Ramos (cell line): ENCODE data around the gene DCHS2.

Source experiments
- in situ Hi-C: fragments of 300-500 bp; cut with MboI; formaldehyde crosslinking; loops from one replicate; pipeline ENCODE4 v1.14.3; 2022; ENCODE audit warnings: low sequenced_read_pairs; ENCODE audit not compliant: unreplicated experiment

DCHS2 gene

DNA sequence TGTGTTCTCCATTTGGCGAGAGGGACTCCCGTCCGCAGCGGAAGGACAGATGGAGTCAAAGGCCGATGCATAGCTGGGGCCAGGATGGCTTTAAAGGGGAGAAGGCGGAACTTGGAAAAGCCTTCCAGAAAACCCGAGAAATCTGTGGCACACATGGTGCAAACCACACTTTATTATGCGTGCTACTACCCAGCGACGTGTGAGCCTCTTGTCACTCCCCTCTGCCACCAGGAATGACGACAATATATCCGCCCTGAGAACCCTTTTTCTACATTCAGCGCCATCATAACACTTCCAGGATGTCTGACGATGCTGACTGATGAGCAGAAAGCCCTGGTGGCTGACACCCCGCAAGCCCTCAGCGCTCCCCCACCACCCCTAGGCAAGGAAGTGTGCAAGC, 689 bp upstream of the DCHS2 start:
- in situ Hi-C loops = no loop called here

DNA sequence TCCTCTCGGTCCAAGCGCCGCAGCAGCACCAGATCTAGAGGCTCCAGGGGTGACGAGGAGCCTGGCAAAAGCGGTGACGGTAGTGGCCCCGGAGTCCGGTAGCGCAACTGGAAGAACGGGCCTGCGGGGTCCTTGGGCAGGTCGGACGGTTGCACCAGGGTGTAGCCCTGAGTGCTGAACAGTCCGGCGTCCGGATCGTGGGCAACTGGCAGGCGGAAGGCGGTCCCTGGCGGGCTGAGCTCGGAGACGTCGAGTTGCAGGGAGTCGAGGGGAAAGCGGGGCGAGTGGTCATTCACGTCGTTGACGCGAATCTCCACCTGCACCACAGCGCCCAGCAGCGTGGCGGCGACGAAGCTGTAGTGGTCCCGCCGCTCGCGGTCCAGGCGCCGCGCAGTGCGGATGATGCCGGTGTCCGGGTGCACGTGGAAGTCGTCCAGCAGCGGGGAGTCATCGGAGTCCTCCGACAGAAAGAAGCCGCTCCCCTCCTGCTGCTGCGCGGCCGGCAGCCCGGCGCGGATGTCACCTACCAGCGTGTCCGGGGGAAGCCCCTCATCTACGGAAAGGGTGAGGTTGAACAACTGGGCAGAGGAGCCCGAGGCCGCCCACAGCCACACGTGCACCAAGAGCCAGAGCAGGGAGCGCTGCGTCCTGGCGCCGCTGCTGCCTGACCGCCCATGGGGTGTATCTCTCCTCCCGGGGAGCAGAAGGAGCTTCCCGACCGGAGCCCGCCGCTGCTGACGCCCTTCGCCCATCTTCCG, 837 bp downstream of the DCHS2 start:
- in situ Hi-C loops = no loop called here

DNA sequence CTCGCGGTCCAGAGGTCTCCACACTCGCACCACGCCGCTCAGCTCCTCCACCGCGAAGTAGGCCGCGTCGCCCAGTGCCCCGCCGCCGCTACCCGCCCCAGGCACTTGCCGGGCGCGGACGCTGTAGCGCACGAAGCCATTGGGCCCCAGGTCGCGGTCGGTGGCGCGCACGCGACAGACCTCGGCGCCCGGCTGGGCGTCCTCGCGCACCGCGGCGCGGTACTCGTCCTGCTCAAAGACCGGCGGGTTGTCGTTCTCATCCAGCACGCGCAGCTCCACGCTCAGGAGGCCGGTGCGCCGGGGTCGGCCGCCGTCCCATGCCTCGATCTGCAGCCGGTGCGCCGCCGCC, 1.4 kb downstream of the DCHS2 start:
- in situ Hi-C loops = no loop called here

DNA sequence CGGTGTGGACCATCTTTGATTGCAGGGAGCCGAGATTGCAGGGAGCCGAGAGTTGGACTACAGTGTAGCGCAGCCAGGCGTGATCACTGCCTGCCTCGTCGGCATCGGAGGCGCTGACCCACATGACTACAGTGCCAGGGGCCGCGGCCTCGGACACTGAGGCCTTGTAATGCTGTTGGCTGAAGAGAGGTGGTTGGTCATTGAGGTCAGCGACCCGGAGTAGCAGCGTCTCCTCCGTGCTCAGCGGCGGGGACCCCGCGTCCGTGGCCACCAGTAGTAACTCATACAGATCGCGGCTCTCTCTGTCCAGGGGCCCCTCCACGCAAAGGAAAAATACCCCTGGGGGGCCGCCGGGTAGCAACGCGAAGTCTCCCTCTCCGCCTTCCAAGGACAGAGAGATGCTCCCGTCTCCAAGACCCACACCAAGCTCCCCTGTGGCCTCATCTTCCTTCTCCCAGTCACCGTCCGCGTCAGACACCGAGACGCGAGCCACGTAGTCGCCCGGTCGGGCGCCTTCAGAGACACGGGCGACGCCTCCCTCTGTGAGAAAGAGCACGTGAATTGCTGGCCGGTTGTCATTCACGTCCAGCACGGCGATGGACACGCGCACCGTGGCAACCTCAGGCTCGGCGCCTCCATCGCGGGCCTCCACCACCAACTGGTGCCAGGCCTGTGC, 1.9 kb downstream of the DCHS2 start:
- in situ Hi-C loops = no loop called here

DNA sequence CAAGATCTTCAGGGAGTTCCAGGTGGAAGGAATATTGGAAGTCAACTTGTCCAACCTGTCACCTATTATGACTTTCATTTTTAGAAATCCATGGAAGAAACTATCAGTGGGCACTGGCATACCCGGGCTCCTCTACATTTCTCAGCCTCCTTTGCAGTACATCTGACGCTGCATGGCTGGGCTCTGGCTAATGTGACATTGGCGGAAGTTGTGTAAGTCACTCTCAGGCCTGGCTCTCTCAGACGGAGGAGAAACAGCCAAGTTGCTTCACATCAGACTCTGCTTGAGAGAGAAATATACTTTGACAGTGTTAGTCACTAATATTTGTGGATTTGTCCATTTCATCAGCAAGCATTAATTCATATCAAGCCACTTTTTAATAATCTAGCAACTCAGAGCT, 4.5 kb downstream of the DCHS2 start:
- in situ Hi-C loops = no loop called here

DNA sequence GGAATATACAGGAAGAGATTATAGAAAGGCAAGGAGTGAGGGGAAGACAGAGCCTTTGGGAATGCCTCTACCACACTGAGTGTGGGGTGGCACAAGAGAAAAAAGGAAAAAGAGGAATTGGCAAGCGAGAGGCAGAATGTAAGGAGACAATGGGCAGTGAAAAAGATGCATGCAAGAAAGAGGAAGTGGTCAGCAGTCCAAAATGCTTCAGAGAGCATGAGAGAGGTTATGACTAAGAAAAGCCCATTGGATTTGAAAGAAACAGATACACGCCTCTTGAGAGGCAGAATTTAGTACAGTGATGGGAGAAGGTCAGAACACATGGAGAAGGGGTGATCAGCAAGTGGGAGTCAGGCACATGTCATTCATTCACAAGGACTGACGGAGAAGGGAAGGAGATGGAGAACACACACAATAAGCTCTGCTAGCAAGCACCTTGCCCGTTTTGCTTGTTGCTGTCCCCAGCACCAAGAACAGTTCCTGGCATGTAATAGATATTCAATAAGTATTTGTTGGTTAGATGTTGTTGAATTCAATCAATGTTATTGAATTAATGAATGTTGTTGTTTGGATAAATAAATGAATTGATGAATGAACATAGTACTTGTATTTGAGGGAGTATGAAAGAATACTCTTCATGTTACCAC, 6.3 kb downstream of the DCHS2 start:
- in situ Hi-C loops = no loop called here

DNA sequence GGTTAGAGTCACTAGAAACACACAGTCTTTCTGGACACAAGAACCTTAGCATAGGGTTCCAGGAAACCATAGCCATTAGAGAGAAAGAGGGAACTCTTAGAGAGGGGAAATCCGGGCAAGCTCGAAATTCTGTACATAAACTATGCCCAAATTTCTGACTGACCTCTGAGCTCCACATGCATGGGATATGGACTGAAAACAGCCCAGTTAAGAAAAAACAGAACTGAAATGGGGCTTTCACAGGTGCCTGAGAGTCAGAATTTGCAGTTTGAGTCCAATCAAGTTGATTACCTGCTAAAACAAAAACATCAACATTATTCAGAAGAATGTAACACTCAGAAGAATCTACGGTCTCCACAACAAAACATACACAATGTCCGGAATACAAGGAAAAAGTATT, 13.1 kb downstream of the DCHS2 start:
- in situ Hi-C loops = no loop called here

DNA sequence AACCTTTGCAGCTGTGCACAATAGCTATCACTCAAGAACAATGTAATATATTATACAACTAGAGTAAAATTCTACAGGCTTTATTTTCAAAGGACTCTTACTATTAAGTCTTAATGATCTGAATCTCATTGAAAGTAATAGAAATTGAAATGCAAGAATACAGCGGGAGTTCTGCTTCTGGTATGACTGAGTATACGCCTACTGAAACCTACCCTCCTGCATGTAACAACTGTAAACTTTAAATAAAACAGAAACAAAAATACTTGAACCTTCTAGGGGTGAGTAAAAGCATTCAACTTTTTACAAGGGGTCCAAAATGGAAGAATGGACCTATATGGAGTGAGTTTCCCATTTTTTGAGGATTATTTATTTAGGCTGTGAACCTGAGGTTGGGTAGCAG, 13.5 kb downstream of the DCHS2 start:
- in situ Hi-C loops = no loop called here

DNA sequence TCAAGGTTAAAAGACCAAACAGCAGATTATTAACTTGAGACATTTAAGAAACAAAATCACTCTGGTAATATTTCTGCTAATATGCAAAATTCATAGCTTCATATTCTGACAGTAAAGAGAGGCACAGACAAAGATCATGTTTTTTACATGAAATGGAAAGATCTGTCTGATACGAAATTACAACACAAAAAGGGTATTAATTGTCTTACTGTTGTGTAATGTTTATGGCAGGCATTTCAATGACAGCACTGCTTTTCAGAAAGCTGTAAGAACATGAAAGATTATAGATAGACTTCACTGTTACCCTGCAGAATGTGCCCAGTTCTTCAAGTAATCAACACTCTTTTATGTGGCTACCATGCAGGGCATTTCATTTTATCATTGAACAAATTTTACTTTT, 15.4 kb downstream of the DCHS2 start:
- in situ Hi-C loops = no loop called here

DNA sequence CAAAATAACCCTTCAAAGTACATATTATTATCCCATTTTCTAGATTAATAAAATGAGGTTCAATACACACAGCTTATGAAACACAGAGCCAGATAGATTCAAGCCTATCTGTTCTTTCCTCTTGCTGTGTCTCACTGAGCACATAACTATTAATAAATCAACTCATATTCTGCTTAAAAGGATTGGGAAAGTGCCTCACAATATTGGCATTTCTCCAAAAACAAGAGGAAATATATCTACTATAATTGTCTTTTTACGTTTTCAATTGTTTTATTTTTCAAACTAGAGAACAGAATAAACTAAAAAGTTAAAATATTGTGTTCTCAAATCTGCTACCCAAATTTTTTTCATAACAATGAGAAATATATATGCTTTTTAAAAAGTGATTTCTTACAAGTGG, 15.8 kb downstream of the DCHS2 start:
- in situ Hi-C loops = no loop called here

DNA sequence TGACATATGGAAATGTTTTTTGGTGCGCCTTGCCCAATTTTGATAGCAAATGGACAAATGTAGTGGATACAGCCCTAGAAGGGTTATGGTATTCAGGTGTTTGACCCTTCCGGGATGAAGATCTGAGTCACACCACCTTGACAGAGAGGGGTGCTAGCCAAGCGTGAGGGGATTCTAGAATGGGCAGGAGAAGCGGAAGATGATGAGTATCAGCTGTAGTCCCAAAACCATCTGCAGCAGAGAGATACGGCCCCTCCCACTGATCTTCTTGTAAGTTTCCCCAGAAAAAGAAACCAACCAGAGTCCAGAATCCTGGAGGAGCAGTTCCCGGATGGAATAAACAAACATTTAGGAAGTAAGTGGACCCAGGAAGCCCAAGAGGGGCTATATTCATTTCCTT, 18.1 kb downstream of the DCHS2 start:
- in situ Hi-C loops = no loop called here

DNA sequence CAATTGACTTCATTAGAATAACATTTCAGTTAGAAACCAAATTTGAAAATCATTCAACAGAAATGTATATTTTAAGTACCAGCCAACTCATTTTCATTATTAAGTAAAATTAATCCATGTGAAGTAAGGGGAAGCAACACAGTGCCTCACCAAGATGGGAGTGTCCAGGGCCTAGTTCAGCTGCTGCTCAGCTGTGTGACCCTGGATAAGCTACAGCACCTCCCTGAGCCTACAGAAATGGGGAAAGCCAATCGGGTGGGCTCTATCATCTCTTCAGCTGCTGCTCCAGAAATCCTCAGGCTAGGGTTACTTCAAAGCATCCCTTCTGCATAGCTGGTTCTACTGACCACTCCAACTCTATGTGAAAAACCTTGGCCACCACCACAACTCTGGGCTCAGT, 18.7 kb downstream of the DCHS2 start:
- in situ Hi-C loops = no loop called here

DNA sequence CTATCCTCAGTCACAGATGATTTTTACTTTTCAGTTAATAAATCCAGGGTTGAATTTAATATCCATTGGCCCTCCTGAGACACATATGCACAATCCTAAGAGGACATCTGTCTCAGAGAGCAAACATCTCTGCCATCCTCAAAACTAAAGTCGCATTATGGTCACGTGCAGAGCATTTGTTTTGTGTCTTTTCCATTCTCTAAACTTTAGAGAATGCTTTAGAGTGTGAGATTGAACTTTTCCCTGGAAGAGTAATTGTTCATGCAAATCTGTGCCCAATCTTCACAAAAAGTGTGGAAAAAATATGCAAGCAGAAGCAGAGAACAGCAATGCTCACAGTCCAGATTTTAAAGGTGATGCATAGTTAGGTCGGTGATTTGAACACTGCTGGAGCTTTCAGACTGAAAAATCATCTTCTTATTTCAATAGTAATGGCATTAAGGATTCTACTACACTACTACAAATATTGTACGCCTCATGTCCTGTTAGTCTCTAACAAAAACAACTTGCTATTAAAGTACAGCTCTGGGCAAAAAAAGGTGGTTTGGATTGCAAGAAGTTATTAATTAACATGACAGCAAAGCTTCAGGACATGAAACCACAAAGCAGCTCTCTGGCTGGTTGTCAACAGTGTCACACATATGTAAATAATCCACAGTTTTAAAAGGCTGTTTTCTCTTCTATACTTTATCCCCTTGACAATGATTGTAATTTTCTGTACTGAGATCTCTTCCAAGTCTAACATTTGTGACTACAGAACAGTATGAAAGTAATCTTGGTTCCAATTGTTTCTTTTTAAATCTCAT, 19.9 kb downstream of the DCHS2 start:
- in situ Hi-C loops = no loop called here

DNA sequence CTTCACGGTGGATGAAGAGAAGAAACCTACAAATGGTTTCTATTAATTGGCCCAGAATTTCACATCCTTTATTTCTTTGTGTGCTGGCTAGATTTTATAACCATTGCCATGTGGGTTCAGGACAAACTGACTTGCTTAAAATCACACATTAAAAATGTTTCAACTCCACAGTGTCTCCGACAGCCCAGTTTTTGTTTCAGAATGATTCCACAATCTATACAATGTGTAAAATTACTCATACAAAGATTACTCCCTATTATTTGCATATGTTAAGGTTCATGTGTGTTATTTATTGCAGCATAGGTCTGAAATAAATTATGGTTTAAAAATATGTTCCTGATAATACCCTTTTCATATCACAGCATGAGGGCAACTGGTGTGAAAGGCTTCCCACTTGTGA, 20.6 kb downstream of the DCHS2 start:
- in situ Hi-C loops = no loop called here

DNA sequence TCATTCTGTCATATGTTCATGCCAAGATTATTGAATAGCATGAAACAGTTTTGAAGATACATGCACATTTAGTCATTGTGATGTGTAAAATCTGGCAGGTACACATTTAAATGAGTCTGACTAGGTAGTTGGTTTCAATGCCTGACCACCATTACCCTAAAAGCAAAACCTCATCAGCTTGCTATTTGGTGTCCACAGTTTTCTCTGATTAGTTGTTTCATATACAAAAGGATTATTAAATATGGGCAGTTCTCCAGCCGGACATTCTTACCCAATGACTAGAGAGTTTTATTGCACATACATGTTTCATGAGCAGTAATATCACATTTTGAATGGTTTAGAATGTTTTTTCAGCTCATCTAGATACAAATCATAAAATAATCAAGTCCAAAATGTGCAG, 23.7 kb downstream of the DCHS2 start:
- in situ Hi-C loops = no loop called here

DNA sequence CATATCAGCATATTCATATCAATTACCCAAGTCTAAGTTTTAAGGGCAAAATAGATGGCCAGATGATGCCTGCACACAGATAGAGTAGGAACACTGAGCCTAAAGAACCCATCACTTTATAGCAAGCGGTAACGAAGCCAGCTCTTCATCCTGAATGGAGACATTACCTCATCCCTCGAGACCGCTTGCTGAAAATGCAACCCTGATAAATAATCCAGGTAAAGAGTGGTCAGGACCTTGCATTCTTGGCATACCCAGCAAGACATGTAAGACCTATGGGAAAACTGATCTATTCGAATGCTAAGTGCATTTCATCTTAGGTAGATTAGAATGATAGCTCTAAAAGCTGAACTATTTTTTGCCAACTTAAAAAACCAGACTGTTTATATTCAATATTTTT, 25.3 kb downstream of the DCHS2 start:
- in situ Hi-C loops = no loop called here

DNA sequence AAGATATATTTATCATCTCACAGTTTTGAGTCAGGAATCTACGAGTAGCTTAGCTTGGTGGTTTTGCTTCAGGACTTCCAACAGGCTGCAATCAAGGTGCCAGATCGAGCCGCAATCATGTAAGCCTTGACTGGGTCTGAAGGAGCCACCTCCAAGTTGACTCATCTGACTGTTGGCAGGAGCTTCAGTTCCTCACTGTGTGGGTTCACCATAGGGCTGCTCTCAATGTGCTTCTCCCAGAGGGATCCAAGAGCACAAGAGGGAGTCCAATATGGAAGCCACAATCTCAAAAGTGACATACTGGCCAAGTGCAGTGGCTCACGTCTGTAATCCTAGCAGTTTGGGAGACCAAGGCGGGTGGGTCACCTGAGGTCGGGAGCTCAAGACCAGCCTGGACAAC, 26.5 kb downstream of the DCHS2 start:
- in situ Hi-C loops = no loop called here

DNA sequence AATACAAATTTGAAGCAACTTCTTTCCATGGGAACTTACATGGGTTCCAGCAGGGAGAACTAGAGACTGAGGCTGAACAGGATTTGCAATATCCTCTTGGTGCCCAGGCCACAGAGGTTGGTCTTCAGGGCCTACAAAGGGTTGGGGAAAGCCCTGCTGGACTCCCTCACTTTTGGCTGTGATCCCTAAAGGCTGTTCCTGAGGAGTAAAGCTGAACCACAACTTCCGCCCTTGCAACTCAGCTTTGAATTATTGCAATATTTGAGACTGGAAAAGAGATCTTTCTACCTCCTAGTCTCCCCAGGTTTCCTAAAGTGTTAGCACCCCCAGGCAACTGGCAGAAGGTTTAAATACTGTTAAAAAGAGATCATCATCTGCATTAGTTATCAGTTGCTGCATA, 26.9 kb downstream of the DCHS2 start:
- in situ Hi-C loops = no loop called here

DNA sequence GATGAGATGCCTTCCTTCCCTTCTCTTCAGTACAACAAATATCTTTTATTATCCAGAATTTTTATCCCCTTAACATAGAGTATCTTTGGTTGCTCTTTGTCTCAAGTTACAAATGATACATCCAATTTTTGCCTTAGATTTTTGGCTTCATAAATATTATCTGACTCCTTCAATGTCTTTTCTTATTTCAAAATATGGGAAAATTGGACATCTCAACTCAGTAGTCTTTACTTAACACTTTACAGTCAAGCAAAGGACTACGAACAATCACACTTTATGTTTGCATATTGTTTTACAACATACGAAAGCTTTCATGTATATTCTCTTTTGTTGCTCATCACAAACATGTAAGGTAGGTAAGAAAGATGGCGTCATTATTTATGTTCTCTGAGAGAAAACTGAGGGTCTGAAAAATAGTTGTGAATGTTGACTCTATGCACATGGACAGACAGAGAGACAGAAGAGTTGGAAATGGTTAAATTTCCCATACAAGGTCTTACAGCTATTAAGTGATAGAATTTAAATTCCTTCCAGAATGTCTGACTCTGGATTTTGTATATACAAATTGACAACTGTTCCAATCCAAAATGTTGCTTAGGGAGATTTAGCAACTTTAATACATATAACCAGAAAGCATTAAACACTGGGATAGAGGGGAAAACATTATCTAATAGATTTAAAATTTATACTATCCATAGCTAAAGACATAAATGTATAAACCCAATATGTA, 29.4 kb downstream of the DCHS2 start:
- in situ Hi-C loops = no loop called here

DNA sequence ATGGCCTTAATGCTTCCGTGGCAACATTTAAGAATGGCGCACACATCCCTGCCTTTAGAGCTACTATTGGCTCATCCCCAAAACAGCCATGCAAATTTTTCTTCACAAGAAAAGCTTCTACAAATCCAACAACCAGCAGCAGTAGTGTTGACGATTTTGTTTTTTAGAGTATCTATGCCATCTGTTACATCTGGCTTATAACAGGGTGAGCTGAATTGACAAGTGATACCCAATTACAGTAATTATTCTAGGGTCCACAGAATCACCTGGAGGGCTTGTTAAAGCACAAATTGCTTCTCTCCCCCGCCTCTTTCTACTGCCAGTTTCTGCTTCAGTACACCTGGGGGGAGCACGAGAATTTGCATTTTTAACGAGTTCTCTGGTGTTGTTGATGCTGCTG, 34.1 kb downstream of the DCHS2 start:
- in situ Hi-C loops = no loop called here
